ENCODE measurements around the gene GLRA2.

GLRA2 gene
- total RNA-seq: 0 reads per million in 2 donors

GRCh38 chrX:14529290-14529989 lies at the start of gene GLRA2:
TSS of gene GLRA2 (plus strand) at chrX:14529536. CDS start at chrX:14530058, 522 bp downstream.
- DNase-seq: no peak

GRCh38 chrX:14489437-14489836 lies 39.9 kb upstream of the GLRA2 start:
- DNase-seq: no peak

GRCh38 chrX:14491689-14492088 lies 37.6 kb upstream of the GLRA2 start:
- DNase-seq: no peak

- DNase-seq: no peak
Measured at GRCh38 chrX:14496674-14497073, 32.7 kb upstream of the GLRA2 start.

DNA sequence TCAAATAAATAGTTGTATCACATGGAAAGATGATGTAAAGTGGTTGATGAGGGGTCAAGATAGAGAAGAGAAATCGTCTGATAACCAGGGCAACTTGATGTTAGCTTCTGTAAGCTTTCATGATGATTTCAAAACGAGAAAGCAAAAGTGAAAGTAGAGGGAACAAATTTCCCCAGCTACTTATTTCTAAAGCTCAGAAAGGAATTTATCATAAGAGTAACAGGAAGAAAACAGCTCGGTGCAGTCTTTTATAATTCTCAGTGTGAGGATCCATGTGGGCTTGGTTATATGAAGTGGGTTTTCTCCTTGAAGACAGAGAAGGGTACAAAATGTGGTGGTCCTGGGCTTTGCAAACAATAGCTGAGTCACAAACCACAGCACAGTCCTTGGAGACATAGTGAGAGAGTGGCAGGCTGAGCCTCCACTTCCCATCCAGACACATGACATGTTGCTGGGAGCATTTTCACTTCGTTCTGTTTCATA lies 32.1 kb upstream of the GLRA2 start:
- DNase-seq: no peak

- no peak for DNase-seq
Measured at GRCh38 chrX:14501327-14501726, 28.0 kb upstream of the GLRA2 start.

GRCh38 chrX:14504960-14505538 lies 24.3 kb upstream of the GLRA2 start:
- no peak for DNase-seq

DNA sequence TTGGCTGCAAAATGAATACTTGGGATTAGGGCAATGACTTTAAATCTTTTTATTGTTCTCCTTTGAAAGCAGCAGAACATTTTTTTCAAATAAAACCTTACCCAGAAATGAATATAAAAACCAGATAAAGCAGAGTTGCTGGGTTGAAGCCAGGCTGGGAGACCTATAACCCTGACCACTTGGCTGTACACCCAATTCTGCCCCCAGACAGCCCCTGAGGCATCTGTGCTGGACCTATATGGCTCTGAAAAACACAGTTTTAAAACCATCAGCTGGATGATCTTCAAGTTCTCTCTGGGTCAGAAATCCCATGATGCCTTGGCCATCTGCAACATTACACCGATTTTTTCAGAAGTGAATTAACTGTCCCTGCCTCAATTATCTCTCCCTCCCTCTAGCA lies 23.7 kb upstream of the GLRA2 start:
- no peak for DNase-seq

GRCh38 chrX:14506866-14507265 lies 22.5 kb upstream of the GLRA2 start:
- DNase-seq: no peak

- DNase-seq: no peak
Measured at GRCh38 chrX:14508025-14508690, 21.2 kb upstream of the GLRA2 start.

- no peak for DNase-seq
Measured at GRCh38 chrX:14509325-14510057, 19.8 kb upstream of the GLRA2 start.

- DNase-seq: no peak
Measured at GRCh38 chrX:14528629-14529289, 577 bp upstream of the GLRA2 start.

DNA sequence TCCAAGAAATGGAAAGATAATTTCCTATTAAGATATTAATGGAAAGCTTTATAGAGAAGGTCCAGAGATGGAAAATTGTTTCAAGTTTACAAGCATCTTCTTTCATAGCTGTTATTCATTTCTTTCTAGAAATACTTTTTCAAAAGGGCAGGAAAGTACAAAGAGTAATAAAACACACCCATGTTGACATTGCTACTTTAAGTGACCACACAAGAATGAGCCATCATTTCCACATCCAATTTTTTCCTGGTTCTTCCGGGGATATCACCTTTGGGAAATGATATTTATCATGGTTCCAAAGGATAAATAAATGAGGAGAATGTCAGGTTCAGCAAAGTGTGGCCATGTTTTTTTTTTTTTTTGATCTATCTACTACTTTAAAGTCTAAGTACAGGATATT lies 4.5 kb downstream of the GLRA2 start:
- DNase-seq: no peak

- DNase-seq: no peak
Measured at GRCh38 chrX:14546190-14546589, 16.9 kb downstream of the GLRA2 start.

DNA sequence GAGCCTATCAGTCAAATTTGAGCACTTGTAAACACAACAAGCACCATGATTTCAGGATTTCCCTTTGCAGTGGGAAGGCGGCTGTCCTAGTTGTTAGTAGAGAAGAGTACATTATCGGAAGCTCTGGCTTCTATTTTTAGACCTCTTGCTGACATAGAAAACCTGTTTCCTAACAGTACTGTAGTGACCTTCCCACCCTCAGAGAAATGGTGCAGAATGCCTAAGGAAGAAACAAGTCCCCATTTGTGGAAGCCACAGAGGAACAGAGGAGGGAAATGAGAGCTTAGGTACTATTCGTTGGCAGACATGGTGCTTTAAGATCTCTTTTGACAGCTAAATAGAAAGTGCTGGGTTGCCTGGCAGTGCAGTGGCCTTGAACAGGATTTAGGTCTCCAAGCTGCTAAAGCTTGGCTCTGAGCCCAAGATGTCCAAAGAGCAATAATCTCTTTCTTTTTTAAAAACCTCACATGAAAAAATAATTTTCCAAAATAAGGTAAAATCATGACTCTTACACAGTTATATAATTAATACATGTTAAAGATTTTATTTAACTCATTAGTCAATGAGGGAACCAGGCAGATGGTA lies 24.9 kb downstream of the GLRA2 start:
- no peak for DNase-seq

DNA sequence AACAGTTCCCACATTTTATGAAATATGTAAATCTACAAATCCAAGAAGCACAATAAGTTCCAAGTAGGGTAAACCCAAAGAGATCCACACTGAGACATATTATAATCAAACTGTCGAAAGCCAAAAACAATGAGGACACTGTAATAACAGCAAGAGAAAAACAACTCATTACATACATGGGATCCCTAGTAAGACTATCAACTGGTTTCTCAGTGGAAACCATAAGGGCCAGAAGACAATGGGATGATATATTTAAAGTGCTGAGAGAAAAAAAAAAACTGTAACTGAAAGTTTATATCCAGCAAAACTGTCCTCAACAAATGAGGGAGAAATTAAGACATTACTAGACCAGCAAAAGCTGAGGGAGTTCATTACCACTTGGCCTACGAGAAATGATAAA lies 34.7 kb downstream of the GLRA2 start:
- DNase-seq: no peak

GRCh38 chrX:14573161-14573560 lies 43.8 kb downstream of the GLRA2 start:
- DNase-seq: no peak

DNA sequence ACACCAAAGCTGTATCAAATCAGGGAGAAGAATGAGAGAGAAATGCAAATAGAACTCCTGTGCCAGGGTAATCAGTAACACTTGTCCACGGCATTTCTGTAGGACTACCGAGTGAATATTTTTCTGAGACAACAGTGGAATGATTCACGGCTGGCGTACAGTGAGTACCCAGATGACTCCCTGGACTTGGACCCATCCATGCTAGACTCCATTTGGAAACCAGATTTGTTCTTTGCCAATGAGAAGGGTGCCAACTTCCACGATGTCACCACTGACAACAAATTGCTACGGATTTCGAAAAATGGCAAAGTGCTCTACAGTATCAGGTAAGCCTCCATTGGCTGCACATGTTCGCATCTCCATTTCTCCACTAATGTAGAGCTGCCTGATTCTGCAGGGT lies 51.7 kb downstream of the GLRA2 start:
- DNase-seq: no peak

DNA sequence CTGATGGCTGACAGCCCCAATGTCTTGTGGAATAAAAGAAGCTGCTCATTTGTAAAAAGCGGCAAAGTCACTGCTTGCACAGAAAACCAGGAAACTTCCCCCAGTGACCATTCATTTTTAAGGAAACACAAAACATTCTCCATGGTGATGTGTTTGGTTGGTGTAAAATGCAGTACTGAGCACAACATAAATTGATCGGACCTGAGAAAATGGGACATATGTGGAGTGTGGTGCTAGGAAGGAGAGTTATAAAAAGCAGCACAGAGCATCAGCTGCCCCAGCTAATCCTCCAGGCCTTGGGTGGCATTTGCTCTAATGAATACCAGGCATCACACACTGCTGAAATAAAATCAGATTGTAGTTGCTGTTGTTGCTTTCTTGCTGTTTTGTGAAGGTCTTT lies 55.2 kb downstream of the GLRA2 start:
- DNase-seq: no peak

- no peak for DNase-seq
Measured at GRCh38 chrX:14590216-14590615, 60.9 kb downstream of the GLRA2 start.

- DNase-seq: no peak
Measured at GRCh38 chrX:14590693-14591424, 61.5 kb downstream of the GLRA2 start.

DNA sequence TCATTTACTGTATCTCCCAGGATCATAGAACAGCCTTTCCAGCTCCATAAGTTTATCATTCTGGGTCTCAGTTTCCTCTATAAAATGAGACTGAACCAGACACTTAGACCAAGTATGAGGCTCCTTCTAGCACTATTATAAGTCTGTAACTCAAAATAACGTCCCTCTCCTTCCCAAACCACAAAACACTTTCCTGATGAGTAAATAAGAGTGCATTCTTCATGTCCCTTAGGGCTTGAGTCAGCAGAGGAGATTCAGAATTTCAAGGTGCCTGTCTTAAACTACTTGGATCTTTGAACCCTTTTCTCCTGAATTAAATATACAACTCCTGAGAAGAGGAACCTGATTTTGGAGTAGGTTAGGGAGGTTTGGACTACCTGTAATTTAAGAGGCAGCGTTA lies 62.6 kb downstream of the GLRA2 start:
- DNase-seq: no peak

All from activated gamma-delta T cell (primary cell).